Liver (tissue), 3 donors: ENCODE measurements around the gene RUNDC3A.

Experiments used
- JUND ChIP-seq, 2 donors: IDR thresholded peaks; 2 replicates each; pipeline ENCODE4 v1.6.1; 2016; ENCODE audit warnings: antibody characterized with exemption in 2 of 2
- MAX ChIP-seq: IDR thresholded peaks from 2 replicates; pipeline ENCODE4 v1.6.1; 2016; ENCODE audit warnings: antibody characterized with exemption
- RAD21 ChIP-seq, 2 donors: IDR thresholded peaks; 2 replicates each; pipeline ENCODE4 v1.6.1; 2016; ENCODE audit warnings: antibody characterized with exemption in 2 of 2, mild to moderate bottlenecking in 2 of 2
- TAF1 ChIP-seq: conservative IDR thresholded peaks from 2 replicates; pipeline ENCODE4 v1.6.1; 2016; ENCODE audit warnings: antibody characterized with exemption, mild to moderate bottlenecking
- TF ChIP-seq, protein P1 (sequence below): fragments of 150-350 bp; IDR thresholded peaks from 2 replicates; pipeline ENCODE4 v1.5.1; 2017; ENCODE audit warnings: improper control_type of control experiment, low read depth, low read length; ENCODE audit not compliant: missing input control
- TF ChIP-seq, protein P2 (sequence below): IDR thresholded peaks from 2 replicates; pipeline ENCODE4 v1.6.1; 2016; ENCODE audit warnings: antibody characterized with exemption
- TF ChIP-seq, protein P3 (sequence below): IDR thresholded peaks from 2 replicates; pipeline ENCODE4 v1.6.1; 2016; ENCODE audit warnings: antibody characterized with exemption, mild to moderate bottlenecking
- donor health status: healthy.
- donor health status: healthy.

GRCh38 chr17:44280392-44280937 lies 27.9 kb upstream of the RUNDC3A start:
- TF ChIP-seq, protein P1, sequence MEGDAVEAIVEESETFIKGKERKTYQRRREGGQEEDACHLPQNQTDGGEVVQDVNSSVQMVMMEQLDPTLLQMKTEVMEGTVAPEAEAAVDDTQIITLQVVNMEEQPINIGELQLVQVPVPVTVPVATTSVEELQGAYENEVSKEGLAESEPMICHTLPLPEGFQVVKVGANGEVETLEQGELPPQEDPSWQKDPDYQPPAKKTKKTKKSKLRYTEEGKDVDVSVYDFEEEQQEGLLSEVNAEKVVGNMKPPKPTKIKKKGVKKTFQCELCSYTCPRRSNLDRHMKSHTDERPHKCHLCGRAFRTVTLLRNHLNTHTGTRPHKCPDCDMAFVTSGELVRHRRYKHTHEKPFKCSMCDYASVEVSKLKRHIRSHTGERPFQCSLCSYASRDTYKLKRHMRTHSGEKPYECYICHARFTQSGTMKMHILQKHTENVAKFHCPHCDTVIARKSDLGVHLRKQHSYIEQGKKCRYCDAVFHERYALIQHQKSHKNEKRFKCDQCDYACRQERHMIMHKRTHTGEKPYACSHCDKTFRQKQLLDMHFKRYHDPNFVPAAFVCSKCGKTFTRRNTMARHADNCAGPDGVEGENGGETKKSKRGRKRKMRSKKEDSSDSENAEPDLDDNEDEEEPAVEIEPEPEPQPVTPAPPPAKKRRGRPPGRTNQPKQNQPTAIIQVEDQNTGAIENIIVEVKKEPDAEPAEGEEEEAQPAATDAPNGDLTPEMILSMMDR: no peak
- TF ChIP-seq, protein P2, sequence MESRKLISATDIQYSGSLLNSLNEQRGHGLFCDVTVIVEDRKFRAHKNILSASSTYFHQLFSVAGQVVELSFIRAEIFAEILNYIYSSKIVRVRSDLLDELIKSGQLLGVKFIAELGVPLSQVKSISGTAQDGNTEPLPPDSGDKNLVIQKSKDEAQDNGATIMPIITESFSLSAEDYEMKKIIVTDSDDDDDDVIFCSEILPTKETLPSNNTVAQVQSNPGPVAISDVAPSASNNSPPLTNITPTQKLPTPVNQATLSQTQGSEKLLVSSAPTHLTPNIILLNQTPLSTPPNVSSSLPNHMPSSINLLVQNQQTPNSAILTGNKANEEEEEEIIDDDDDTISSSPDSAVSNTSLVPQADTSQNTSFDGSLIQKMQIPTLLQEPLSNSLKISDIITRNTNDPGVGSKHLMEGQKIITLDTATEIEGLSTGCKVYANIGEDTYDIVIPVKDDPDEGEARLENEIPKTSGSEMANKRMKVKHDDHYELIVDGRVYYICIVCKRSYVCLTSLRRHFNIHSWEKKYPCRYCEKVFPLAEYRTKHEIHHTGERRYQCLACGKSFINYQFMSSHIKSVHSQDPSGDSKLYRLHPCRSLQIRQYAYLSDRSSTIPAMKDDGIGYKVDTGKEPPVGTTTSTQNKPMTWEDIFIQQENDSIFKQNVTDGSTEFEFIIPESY: no peak
- TF ChIP-seq RAD21 (IDR thresholded peaks at IDR 0.05): no peak
- no peak for TF ChIP-seq JUND (IDR thresholded peaks at IDR 0.05)
- no peak for TF ChIP-seq MAX
- TF ChIP-seq TAF1: no peak
- TF ChIP-seq, protein P3, sequence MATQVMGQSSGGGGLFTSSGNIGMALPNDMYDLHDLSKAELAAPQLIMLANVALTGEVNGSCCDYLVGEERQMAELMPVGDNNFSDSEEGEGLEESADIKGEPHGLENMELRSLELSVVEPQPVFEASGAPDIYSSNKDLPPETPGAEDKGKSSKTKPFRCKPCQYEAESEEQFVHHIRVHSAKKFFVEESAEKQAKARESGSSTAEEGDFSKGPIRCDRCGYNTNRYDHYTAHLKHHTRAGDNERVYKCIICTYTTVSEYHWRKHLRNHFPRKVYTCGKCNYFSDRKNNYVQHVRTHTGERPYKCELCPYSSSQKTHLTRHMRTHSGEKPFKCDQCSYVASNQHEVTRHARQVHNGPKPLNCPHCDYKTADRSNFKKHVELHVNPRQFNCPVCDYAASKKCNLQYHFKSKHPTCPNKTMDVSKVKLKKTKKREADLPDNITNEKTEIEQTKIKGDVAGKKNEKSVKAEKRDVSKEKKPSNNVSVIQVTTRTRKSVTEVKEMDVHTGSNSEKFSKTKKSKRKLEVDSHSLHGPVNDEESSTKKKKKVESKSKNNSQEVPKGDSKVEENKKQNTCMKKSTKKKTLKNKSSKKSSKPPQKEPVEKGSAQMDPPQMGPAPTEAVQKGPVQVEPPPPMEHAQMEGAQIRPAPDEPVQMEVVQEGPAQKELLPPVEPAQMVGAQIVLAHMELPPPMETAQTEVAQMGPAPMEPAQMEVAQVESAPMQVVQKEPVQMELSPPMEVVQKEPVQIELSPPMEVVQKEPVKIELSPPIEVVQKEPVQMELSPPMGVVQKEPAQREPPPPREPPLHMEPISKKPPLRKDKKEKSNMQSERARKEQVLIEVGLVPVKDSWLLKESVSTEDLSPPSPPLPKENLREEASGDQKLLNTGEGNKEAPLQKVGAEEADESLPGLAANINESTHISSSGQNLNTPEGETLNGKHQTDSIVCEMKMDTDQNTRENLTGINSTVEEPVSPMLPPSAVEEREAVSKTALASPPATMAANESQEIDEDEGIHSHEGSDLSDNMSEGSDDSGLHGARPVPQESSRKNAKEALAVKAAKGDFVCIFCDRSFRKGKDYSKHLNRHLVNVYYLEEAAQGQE: no peak
